Amniotic epithelial cell (primary cell): ENCODE results near the gene SMIM23.

ENCODE experiments used
- DNase-seq: peaks from one replicate; pipeline ENCODE4 v3.0.0-alpha.2; 2010; ENCODE audit warnings: low read depth

SMIM23 gene

DNA sequence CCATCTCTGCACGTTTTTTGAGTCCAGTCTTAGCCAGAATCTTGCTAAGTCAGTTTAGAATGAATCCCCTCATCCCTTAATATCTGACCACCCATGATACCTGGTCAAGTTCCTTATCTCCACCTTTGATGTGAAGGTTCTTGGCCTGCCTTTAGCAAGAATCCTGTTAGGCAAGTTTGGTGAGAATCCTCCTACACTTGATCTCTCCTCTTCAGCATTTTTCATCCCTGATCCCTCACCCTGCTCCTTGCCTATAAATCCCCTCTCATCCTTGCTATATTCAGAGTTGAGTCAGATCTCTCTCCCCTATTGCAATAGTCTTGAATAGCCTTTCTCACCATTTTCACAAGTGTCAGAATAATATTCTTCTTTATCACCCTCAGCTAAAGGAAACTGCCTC, 31.0 kb downstream of the SMIM23 start:
- DNase-seq: no peak

DNA sequence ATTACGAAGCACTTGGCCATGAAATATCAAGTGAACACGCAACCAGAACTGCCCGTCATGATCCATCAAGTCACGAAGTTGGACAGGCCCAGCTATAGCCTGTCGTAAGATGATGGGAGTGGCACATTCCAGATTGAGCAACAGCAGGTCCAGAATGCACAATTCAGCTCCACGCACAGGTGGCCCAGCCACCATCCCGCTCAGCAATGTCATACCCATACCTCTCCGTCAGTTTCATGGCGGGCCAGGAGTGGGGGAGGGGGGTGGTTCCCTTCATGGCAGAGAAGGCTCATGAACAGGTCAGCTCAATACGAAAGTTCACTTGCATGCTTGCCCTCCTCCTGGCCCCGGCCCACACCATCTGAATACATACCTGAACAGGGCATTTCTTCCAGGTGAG, 34.9 kb downstream of the SMIM23 start:
- no peak for DNase-seq

DNA sequence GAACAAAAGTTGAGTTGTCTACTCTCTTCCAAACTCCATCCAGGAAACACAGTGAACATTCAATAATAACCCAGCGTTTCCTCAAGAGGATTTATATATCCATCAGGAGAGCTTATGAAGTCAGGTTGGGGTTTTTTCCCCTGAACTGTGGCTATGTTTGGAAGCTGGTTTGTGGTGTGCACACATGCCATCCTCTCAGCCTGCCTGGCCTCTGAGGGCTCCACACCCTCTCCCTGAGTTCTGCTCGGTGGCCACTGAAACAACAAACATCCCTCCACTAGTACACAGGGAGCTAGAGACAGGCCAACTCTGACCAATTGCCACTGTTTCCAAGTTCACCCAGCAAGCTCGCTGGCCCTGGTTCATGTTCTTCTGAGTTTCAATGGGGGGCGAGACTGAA, 35.7 kb downstream of the SMIM23 start:
- no peak for DNase-seq

DNA sequence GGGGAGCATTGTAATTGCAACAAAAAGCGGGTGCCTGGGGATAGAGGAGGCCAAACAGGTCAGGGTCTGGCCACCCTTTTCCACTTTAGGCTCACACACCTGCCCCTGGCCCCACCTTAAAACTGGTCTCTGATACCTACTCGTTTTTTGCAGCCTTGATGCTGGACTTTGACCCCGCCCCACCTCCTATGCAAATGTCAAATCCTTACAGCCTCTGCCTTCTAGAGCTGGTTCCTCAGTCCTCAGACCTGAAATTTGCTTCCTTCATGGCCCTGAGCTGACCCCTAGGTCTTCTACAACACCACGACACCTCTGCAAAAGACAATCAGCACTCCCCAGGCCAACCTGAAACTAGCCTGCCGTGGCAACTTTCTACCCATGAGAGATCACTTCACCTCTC, 37.7 kb downstream of the SMIM23 start:
- DNase-seq: no peak

DNA sequence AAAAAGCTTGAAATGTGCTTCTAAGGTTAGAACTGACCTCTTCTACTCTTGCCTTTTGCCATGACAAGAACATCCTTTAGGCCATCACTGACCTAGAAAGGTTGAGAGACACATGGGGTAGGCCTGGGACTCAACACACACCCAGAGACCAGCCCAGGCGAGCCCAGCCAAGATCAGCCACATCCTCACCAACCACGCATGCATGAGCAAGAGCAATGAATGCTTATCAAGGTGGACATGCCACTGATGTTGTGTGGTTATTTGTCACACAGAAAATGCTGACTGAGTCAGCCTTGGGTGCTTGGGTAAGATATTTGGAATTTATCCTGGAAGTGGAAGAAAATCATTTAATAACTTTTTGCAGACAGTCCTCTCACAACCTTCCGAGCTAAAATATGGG, 39.4 kb downstream of the SMIM23 start:
- DNase-seq: no peak

DNA sequence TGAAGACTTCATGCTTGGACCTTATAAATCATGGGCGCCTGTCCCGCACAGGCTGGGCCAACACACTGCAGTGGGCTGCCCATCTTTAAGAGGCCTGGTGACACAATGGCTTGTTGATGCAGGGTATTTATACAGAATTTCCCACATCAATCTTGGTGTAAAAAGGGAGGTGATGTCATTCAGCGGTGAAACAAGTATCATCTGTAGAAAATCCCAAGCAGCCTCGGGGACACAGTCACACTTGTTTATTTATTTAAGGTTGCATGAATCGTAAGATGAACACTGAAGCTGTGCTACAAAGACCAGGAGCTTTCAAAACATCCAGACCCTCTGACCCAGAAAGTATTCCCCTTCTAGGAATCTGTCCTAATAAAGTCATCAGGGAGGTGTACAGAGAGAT, 40.5 kb downstream of the SMIM23 start:
- no peak for DNase-seq

DNA sequence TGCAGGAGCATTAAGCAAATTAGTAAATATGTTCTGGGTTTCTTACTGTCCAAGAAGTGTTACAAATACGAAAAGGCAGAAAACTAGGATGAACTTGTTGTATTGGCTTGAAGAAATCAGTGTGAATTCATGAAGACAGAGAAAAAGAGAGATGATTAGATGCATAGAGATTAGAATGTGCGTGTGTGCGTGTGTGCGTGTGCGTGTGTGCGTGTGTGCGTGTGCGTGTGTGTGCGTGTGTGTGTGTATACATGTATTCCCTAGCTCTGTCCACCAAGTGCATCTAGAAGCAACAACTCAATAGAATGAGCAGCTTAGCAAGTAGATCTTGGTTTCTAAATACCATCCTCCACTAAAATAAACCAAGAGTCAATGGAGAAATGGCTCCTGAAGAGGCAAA, 41.5 kb downstream of the SMIM23 start:
- no peak for DNase-seq

DNA sequence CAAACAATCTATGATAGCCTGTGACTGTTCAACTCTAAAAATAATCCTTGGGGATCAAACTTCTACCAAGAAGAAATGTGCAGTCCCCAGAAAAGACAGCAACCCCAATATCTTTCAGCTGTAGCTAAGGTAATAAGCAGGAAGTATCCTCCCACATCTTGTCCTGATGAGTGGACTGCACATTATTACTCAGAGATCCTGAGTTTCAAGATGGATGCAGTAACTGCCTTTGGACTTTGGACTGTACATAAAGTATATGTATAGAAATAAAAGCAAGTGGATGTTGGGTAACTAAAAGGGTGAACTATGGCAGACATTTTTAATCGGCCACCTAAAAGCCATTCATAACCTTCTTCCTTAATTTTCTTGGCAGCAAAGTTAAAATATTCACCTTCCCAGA, 45.1 kb downstream of the SMIM23 start:
- no peak for DNase-seq

DNA sequence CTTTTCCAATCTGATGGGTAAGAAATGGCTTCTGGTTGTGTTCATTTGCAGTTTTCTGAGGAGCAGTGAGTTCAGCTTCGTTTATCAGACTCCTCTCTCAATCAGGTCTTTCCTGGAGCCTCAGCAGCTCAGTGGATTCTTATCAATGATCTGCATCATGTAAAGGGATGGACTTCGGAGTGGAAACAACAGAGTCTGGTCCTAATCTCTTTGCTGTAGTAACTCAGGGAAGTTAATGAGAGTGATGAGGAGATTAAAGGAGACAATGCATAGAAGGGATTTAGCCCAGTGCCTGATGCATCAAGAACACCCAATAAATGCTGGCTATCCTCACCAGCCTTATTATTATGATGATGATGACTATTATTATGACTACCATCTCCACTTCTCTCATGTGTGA, 47.2 kb downstream of the SMIM23 start:
- DNase-seq: no peak

DNA sequence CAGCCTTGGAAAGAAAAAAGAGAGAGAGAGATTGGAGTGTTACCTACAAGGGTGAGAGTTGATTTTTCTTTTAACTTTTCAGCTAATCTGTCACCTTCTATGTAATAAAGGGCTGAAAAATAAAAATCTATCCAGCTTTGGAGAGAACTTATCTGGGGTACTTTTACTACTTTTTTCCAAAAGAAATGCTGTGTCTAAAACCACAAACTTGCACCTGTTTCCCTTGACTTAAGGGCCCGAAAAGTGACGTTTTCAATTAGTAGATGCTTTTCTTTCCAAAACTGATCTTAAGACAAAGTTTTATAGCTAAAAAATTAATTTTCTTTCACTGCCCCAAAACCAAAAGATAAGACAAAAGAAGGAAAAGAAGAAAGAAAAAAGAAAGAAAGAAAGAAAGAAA, 48.8 kb downstream of the SMIM23 start:
- no peak for DNase-seq

DNA sequence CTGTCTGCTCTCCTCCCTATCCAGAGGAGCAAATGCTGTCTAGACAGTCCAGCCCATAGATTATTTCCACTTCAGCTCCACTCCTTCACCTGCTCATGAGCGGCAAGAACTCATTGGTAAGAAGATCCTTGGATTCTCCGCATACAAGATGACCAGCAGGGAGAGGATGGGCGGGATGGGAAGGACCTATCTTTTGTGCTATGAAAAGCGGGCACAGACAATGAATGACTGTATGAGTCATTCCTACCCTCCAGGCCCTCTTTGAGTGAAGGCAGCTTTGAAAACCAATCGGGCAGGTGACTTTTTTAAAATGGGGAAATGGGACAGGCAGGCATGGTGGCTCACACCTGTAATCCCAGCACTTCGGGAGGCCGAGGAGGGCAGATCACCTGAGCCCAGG, 49.4 kb downstream of the SMIM23 start:
- no peak for DNase-seq

DNA sequence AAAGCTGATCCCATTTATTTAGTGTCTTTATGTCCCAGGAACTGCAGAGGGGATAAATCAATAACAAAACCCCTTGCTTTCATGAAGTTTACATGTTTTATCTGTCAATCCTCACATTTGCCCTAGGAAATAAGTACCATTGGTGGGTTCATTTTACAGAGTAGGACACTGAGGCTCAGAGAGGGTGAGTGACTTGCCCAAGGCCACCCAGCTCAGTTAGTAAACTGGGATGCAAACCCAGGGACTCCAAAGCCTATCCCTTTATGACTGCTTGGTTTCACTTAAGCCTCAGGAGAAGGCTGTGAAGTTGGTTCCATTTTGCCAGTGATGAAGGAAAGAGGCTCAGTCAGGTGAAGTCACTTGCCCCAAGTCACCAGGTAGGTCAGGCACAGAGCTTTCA, 51.9 kb downstream of the SMIM23 start:
- no peak for DNase-seq

DNA sequence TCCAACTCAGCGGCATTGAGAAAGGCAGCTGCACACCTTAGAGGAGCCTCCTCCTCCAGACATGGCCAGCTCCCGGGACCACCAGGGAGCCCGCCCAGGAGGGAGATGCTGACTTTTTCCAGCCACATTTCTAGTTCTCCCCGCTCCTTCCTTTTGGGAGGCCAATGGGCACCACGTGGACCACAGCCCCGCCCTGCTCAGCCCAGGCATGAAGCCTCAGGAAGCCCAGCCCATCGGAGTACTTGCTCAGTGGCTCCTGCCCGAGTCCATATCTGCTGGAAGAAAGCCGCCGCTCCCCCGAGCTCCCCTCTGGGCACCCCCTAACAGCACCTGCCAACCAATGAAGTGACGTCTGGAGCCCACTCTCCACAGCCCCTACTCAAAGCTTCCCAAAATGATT, 52.4 kb downstream of the SMIM23 start:
- no peak for DNase-seq

DNA sequence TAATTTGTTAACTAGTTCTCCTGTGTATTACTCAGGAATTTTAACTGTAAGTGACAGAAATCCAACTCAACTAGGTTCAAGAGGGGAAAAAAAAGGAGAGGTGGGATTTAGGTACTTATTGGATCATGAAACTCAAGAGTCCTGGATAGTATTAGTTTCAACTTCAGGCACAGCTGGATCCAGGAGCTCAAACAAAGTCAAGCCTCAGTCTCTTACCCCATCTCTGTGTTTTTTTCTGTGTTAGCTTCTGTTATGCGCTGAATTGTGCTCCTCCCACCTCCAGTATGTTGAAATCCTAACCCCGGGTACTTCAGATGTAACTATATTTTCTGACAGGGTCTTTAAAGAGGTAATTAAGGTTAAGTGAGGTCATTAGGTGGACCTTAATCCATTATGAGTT, 53.5 kb downstream of the SMIM23 start:
- no peak for DNase-seq

DNA sequence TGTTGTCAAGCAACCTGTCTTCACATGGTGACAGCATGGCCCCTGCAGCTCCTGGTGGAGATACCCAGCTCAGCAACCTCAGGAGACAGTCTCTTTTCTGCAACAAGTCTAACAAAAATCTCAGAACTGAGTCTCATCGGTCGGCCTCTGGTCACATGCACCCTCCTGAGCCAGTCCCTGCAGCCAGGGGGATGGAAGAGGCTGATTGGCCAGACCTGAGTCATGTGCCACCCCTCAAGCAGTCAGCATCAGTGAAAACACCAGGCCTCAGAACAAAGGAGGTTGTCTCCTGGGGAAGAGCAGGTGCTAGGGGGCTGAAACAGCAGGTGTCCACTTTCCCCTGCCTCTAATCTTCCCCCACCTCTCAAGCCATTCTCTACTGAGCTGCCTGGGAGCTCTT, 54.4 kb downstream of the SMIM23 start:
- DNase-seq: no peak
